Measurements from ENCODE around the gene PTGR3.
A peak's percentile ranks its signal among the peaks of the same experiment; 100 is the strongest.

The PTGR3 gene

DNA sequence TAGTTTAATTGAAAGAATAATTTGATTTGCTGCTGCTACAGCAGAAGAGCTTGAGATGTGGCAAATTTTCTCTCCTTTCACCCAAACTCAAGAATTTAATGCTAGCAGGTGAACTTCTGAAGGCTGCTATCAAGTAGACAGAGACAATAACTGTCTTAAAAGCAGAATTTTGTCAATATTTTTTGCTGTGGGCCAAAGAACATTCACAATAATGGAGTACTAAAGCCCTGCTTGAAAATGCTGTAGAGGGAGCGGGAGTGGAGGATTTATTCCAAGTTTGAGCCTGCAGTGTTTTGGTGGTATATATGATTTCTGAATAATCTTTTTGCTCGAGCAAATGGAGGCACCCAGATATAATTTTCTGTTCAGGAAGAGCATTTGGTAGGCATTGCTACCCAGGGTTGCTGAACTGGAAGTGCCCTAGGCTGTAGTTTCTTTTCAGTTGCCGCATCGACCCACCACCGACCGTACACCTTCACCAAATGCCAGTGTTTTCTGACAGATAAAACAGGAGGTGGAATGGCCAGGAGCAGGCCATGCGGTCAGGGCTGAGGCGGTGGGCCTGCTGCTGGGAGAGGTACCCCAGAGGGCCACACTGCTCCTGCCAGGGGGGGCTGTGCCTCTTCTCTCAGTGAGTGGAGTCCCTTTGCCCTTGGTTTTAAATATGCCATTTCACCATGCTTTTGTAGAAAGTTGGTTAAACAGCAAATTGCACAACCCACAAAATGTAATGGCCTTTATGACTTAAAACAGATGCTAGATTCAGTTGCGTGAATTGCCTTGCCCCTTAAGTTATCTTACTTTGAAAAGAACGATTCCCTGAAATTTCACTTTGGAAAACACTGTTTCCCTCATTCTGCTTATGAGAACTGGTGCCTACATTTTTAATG is 38.0 kb upstream of the PTGR3 start:
- H3K4me3 ChIP-seq (ENCODE audit: low read length) = peak overlapping the region; percentile 69
- no peak for TF ChIP-seq ZNF274 (IDR thresholded peaks at IDR 0.05; ENCODE audit: low read depth, low read length)

DNA sequence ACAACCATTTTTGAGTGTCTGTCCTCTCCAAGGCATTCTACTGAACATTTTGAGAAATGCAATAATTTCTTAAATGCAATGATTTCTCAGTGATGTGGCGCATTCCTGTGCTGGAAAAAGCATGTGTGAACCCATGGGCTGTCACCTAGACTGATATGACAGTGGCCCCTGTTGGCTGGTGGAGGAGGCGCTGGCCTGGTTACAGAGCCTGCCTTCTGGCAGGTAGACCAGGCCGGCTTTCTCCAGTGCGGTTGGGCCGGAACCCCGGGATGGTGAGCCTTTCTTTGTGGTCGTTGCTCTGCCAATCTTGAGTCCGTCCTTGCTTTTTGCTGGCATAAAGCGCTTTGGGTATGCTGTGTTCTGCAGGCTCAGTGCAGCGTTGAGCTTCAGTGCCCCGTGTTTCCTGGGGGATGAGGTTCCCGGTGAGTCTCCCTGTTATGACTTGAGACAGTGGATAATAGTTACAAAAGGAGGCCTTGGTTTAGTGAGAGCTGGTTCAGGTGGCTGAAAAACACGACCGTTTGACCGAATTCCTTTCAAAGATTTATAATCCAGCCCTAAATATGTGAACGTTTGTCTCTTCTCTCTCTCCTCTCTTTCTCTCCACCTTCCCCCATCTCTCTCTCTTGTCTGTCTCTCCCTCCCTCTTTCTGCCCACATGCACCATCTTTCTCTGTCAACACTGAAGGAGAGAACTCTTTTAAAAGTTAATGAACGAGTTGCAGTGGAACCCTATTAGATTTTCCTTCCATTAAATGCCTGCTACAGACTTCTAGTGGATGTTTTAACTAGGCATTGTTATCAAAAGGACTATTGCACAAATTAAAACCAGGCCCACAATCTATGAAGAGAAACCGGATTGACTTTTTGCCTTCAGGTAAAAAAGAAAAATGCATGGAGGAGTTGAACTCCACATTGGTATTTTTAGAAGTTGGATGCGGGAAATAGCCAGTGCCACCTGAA is 35.7 kb upstream of the PTGR3 start:
- TF ChIP-seq ZNF274 (IDR thresholded peaks at IDR 0.05; ENCODE audit: low read depth, low read length) = no peak
- no peak overlapping the region for H3K4me3 ChIP-seq (ENCODE audit: low read length)

DNA sequence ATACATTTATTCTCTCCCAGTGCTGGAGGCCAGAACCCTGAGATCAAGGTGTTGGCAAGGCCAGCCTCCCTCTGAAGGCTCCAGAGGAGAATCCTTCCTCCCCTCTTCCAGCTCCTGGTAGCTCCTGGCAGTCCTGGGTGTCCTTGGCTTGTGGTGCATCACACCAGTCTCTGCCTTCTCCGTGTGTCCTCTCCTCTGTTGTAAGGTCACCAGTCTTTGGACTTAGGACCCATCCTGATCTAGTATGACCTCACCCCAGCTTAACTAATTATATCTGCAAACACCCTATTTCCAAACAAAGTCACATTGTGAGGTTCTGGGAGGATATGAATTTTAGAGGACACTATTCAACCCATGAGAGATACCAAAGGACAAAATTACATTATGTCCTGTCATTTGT is 32.8 kb upstream of the PTGR3 start:
- TF ChIP-seq ZNF274 (IDR thresholded peaks at IDR 0.05; ENCODE audit: low read depth, low read length) = no peak

DNA sequence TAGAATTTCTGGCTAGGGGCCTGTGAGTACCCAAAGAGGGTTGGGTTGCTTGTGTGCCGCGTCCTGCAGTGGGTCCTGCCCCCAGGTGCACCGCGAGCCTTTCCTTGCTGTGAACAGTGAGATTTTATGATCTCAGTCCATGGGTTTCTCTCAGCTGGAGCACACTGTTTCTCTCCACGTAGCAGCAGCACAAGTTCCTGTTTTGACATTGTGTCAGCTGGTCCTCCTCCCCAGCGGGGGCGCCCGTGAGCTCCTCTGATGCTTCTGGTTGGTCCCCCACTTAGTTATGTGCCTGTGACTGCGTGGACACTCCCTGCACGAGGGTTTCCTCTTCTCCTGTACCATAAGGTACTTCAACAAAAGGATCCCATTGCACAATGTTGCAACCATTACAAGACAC is 31.5 kb upstream of the PTGR3 start:
- no peak for TF ChIP-seq ZNF274 (IDR thresholded peaks at IDR 0.05; ENCODE audit: low read depth, low read length)
- no peak overlapping the region for H3K4me3 ChIP-seq (ENCODE audit: low read length)

More for the DNA sequence above, 32.8 kb upstream of the PTGR3 start:
- no peak overlapping the region for H3K4me3 ChIP-seq (ENCODE audit: low read length)

DNA sequence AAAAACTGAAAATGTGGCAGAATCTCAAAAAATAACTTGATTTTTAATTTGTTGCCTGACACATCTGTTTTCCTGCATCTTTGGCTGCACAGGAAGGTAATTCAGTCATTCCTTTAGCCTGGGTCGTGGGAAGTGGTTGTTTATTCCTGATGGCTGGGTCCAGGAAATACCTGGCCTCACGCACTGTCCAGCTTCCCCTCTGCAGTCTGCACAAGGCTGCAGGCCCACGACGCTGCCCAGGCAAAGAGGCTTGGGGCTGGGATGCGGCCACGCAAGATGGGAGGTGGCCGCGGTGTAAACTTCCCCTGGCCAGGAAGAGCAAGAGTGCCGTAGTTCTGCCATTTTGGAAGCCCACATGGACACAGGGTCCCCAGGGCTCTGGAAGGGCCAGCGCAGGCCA is 29.8 kb upstream of the PTGR3 start:
- TF ChIP-seq ZNF274 (IDR thresholded peaks at IDR 0.05; ENCODE audit: low read depth, low read length) = no peak
- H3K4me3 ChIP-seq (ENCODE audit: low read length) = no peak overlapping the region

DNA sequence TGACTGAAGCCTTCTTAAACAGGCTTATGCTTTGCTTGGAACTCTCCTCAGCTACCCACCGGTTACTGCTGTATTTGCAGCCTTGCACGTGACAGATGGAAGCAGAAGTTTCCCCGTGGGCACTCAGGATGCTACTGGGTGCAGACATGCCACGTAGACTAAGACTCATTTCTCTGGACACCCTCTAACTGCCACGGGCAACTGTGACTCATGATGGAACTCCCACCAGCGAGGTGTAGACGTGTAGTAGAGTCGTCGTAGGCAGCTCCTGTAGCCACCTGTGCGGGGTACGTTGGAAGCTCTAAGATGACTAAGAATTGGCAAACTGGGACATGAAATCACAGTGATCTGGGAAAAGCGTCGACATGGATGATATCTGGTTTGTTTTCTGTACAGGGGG is 29.2 kb upstream of the PTGR3 start:
- no peak overlapping the region for H3K4me3 ChIP-seq (ENCODE audit: low read length)
- TF ChIP-seq ZNF274 (IDR thresholded peaks at IDR 0.05; ENCODE audit: low read depth, low read length) = no peak

DNA sequence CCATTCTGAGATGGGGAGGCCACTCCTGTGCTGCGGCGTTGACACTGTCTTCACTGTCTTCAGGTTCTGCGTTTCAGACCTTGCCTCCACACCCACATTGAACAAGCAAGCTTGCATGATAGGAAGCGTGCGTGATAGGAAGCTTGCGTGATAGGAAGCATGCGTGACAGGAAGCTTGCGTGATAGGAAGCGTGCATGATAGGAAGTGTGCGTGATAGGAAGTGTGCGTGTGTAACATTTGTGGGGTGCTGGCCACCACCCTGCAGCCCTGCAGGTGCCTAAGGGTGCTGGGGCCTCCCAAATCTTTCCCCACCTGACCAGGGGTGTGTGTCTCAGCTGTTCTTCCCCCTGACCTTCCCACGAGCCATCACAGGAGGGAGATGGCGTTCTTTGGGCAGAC is 27.0 kb upstream of the PTGR3 start:
- no peak overlapping the region for H3K4me3 ChIP-seq (ENCODE audit: low read length)
- no peak for TF ChIP-seq ZNF274 (IDR thresholded peaks at IDR 0.05; ENCODE audit: low read depth, low read length)

DNA sequence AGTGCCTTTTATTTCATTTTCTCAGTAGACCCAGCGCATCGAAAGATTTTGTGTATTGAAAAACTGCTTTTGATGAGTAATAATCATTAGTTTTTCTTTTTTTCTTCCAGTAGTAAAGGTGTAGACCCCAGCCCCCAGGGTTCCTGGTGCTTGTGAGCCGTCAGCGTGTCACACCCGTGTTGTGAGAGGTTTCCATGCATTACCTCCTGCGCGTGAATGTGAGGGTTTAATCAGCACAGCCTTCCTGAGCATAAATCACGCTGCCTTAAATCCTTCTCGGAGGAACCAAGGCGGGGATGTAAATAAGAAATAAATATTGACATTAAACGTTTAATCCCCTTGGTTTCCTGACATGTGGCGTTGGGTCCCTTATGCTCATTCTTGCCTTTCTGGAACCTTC is 26.0 kb upstream of the PTGR3 start:
- TF ChIP-seq ZNF274 (IDR thresholded peaks at IDR 0.05; ENCODE audit: low read depth, low read length) = no peak
- H3K4me3 ChIP-seq (ENCODE audit: low read length) = no peak overlapping the region

DNA sequence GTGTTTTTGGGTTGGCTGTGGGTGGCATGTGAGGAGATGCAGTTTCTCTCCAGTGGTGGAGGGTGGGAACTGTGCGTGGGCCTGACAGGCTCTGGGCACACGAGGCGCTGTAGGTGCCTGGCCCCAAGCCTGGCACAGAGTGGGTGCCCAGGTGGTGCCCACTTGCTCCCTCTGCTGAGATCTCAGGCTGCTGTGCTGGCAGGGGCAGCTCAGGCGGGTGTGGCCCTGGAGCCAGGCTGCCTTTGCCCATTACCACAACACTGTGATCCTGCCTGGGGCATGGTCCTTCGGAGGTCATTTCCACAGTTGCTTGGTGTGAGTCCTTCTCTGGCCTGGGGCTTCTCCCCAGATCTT is 22.1 kb upstream of the PTGR3 start:
- no peak for TF ChIP-seq ZNF274 (IDR thresholded peaks at IDR 0.05; ENCODE audit: low read depth, low read length)
- no peak overlapping the region for H3K4me3 ChIP-seq (ENCODE audit: low read length)

DNA sequence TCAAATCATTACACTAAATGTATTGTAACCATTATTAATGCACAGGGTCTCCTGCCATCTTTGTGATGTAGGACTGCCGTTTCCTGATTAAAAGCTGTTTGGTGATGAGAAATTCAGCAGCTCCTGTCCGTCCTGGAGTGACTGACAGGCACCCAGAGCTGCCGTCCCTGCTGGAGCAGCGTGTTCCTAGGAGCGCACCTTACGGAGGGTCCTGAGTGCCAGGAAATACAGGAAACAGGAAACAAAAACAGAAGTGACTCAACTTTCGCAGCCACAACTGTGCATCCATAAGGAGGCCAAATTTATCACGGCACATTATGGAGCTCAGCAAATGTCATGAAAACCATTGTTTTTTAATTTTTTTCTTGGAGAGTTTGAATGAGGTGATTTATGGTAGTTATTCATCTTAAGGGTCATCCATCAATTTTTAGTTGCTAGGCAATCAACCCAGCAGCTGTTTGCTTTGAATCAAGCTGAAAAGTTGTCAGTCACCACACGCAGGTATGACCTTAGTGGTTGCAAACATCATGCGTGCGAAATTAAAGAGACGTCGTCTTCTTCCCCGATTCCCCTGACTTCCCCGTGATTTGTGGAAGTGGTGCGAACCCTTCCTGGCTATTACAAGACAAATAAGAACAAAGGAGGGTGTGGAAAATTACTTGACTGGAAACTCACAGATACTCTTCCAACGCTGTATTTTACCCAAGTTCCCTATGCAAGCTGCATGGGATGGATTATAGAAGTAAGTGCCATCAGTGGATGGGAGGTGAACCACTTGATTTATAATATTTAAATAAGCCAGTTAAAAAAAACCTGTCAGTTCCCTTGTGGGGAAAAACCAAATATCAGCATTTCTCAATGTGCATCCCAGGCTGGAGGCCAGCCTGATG is 21.5 kb upstream of the PTGR3 start:
- no peak overlapping the region for H3K4me3 ChIP-seq (ENCODE audit: low read length)
- TF ChIP-seq ZNF274 (IDR thresholded peaks at IDR 0.05; ENCODE audit: low read depth, low read length) = no peak

DNA sequence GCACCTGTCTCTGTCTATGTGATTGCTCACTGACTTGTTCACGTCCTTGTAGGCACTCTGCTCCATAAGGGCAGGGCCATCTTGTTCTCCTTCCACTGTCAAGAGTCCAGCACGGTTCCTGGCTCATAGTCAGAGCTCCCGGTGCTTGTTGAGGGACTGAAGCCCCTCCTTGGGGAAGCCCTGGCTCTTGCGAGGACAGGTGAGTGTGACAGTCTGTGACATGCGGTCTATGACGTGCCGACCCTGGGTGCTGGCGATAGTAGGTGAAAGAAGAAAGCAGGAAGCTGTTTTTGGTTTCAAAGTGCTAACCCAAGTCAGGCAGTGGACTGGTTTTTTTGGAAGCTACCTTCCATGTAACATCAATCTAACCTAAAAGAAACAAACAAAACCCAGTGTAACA is 20.5 kb upstream of the PTGR3 start:
- TF ChIP-seq ZNF274 (IDR thresholded peaks at IDR 0.05; ENCODE audit: low read depth, low read length) = no peak
- no peak overlapping the region for H3K4me3 ChIP-seq (ENCODE audit: low read length)

DNA sequence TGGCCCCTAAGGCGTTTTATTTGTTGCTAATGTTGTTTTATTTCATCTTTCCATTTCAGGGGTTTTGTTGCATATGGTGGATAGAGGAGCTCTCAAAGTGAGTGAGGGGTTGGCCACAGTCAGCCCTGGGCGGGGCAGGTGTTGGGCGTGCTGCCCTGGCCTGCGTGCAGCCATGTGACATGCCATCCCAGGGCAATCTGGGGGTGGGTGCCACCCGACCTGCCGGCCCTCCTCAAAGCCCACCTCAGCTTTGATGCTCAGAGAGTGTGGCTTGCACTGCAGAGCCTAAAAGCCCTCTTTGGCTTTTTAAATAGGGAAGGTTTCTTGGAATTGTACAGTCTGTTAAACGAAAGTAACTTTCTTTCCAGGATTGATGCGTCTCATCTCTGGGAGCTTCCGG is 20.0 kb upstream of the PTGR3 start:
- H3K4me3 ChIP-seq (ENCODE audit: low read length) = no peak overlapping the region
- no peak for TF ChIP-seq ZNF274 (IDR thresholded peaks at IDR 0.05; ENCODE audit: low read depth, low read length)

DNA sequence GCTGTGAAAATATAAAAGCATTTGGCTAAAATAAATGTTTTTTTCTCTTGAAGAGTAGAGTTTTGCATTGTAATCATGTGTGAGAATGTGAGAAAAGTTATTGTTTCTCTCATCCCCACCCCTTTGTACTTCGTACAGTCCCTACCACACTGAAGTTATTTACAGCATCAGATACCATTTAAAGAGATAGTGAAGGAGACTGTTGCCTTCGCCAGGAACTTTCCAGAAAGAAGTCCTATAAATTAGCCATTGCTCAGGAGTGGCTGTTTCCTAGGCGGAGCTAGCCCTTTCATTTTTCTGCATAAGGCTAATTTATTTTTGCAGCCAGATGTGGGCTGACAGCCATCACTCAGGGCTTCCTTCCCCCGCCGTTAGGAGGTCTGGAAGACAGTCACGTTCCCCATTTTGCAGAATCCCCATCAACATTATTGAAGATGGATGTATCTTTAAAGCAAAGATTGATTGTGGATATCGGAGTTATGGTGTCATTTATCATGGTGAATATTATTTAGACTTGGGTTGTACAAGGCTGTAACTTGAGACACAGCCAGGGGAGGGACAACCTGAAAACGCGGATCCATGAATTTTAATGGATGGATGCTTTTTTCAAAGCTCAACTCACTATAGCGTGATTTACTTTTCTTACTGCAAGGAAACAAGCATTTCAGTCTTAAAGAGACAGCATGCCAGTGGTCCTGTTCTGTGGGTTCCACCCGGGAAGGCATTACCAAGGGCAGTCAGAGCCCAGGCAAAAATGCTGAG is 18.8 kb upstream of the PTGR3 start:
- no peak for TF ChIP-seq ZNF274 (IDR thresholded peaks at IDR 0.05; ENCODE audit: low read depth, low read length)
- H3K4me3 ChIP-seq (ENCODE audit: low read length) = no peak overlapping the region
